Measurements from ENCODE around the gene PLCB1.

PLCB1 gene

GRCh38 chr20:8631271-8631670 is 499.2 kb downstream of the PLCB1 start:
- TF ChIP-seq, protein P1, sequence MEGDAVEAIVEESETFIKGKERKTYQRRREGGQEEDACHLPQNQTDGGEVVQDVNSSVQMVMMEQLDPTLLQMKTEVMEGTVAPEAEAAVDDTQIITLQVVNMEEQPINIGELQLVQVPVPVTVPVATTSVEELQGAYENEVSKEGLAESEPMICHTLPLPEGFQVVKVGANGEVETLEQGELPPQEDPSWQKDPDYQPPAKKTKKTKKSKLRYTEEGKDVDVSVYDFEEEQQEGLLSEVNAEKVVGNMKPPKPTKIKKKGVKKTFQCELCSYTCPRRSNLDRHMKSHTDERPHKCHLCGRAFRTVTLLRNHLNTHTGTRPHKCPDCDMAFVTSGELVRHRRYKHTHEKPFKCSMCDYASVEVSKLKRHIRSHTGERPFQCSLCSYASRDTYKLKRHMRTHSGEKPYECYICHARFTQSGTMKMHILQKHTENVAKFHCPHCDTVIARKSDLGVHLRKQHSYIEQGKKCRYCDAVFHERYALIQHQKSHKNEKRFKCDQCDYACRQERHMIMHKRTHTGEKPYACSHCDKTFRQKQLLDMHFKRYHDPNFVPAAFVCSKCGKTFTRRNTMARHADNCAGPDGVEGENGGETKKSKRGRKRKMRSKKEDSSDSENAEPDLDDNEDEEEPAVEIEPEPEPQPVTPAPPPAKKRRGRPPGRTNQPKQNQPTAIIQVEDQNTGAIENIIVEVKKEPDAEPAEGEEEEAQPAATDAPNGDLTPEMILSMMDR (IDR thresholded peaks at IDR 0.05; ENCODE audit: low read depth, low read length) = no peak
- Histone ChIP-seq H3K36me3 (no peaks in the 10 kb centered on the region), H3K27ac (no peak overlapping the region), H3K9me3 (ENCODE audit: severe bottlenecking) (no peaks in the 10 kb centered on the region), H3K4me3 (ENCODE audit: low read depth, low read length) (no peak overlapping the region), H3K27me3 (ENCODE audit: insufficient read depth, low read depth, severe bottlenecking) (no peaks in the 10 kb centered on the region)
- no peak for DNase-seq

- H3K27ac ChIP-seq = no peak overlapping the region
- H3K36me3 ChIP-seq = no peaks in the 10 kb centered on the region
- no peak for DNase-seq
- no peak overlapping the region for H3K4me3 ChIP-seq (ENCODE audit: low read depth, low read length)
- no peaks in the 10 kb centered on the region for H3K27me3 ChIP-seq (ENCODE audit: insufficient read depth, low read depth, severe bottlenecking)
- TF ChIP-seq, protein P1 (IDR thresholded peaks at IDR 0.05; ENCODE audit: low read depth, low read length) = no peak
- H3K9me3 ChIP-seq (ENCODE audit: severe bottlenecking) = no peaks in the 10 kb centered on the region
These were observed 501.3 kb downstream of the PLCB1 start for GRCh38 chr20:8633366-8633765.

DNA sequence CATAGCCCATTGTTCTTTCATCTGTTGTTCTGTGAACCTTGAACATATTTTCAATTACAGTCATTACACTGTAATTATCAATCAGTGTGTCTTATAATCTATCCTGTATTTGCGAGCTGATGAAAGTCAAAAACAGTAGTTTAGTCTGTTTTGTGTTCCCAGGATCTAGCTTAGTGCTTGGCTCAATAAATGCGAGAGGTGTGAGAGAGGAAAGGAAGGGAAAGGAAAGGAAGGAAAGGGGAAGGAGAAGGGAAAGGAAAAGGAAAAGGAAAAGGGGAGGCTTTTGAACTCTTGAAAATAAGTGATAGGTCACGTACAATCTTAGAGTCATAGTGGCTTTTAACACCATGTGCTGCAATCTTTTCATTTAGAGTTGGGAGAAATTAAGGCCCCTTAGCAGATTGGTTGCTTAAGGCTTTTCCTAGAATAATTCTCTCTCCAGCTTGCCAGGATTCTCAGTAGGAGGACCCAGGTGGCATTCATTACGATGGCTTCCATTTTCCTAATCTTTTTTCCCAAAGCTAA is 503.0 kb downstream of the PLCB1 start:
- Histone ChIP-seq H3K27ac (no peak overlapping the region), H3K36me3 (no peaks in the 10 kb centered on the region), H3K9me3 (ENCODE audit: severe bottlenecking) (no peaks in the 10 kb centered on the region), H3K4me3 (ENCODE audit: low read depth, low read length) (no peak overlapping the region), H3K27me3 (ENCODE audit: insufficient read depth, low read depth, severe bottlenecking) (no peaks in the 10 kb centered on the region)
- TF ChIP-seq, protein P1 (IDR thresholded peaks at IDR 0.05; ENCODE audit: low read depth, low read length) = no peak
- DNase-seq = no peak

- TF ChIP-seq, protein P1 (IDR thresholded peaks at IDR 0.05; ENCODE audit: low read depth, low read length) = no peak
- Histone ChIP-seq H3K9me3 (ENCODE audit: severe bottlenecking) (no peaks in the 10 kb centered on the region), H3K27ac (no peak overlapping the region), H3K27me3 (ENCODE audit: insufficient read depth, low read depth, severe bottlenecking) (no peaks in the 10 kb centered on the region), H3K4me3 (ENCODE audit: low read depth, low read length) (no peak overlapping the region), H3K36me3 (no peaks in the 10 kb centered on the region)
- no peak for DNase-seq
These were observed 503.8 kb downstream of the PLCB1 start for GRCh38 chr20:8635837-8636236.

DNA sequence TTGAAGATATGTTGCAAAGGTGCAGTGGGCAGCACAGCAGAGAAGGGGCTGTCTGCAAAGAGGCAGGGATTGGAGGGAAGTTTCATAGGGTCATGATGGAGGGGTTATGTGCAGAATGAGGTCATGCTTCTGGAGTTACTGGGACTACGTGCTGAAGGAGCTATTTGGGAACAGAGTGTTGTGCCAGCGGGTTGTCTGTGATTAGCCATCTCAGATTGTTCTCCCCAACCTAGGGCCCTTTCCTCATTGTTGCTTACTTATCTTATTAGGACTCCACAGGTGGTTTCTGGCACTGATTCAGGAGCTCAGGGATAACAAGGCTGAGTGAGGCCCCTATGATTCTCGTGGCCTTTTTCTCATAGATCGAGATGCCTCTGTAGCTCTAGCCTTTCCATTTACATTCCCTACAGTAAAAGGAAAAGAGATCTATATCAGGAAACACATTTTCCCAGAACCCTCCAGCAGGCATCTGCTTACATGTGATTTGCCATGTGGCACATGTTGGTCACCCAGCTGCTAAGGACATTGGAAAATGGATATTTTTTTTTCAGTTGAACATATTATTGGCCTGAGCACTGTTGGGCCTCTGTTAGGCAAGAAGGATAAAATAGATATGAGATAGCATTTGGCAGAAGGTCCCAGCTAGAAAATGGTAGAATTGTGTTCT is 507.2 kb downstream of the PLCB1 start:
- H3K27ac ChIP-seq = no peak overlapping the region
- no peaks in the 10 kb centered on the region for H3K9me3 ChIP-seq (ENCODE audit: severe bottlenecking)
- DNase-seq = no peak
- no peak overlapping the region for H3K4me3 ChIP-seq (ENCODE audit: low read depth, low read length)
- no peaks in the 10 kb centered on the region for H3K27me3 ChIP-seq (ENCODE audit: insufficient read depth, low read depth, severe bottlenecking)
- TF ChIP-seq, protein P1 (IDR thresholded peaks at IDR 0.05; ENCODE audit: low read depth, low read length) = no peak
- H3K36me3 ChIP-seq = no peaks in the 10 kb centered on the region

GRCh38 chr20:8640461-8640860 is 508.4 kb downstream of the PLCB1 start:
- Histone ChIP-seq H3K4me3 (ENCODE audit: low read depth, low read length) (no peak overlapping the region), H3K36me3 (no peaks in the 10 kb centered on the region), H3K27me3 (ENCODE audit: insufficient read depth, low read depth, severe bottlenecking) (no peaks in the 10 kb centered on the region), H3K9me3 (ENCODE audit: severe bottlenecking) (no peaks in the 10 kb centered on the region), H3K27ac (no peak overlapping the region)
- no peak for DNase-seq
- TF ChIP-seq, protein P1 (IDR thresholded peaks at IDR 0.05; ENCODE audit: low read depth, low read length) = no peak
